NCI-H82 (cell line): Measurements from ENCODE around the gene ALG1.
"Not testable (repeated sequence)": the region's sequence is repeated elsewhere in the genome, so short reads cannot be mapped to it uniquely, and the experiment has no call there.

Source experiments
- DNase-seq: peaks from one replicate; lab custom pipeline; 2025; lab: John Stamatoyannopoulos, UW

The ALG1 gene

GRCh38 chr16:5044581-5044980, 27.1 kb upstream of the ALG1 start:
- not testable (repeated sequence) for DNase-seq

GRCh38 chr16:5045499-5046115, 26.0 kb upstream of the ALG1 start:
- DNase-seq, result no peak

- no peak for DNase-seq
These were observed 24.7 kb upstream of the ALG1 start for GRCh38 chr16:5046914-5047313.

- no peak for DNase-seq
These were observed 16.5 kb upstream of the ALG1 start for GRCh38 chr16:5054876-5055865.

GRCh38 chr16:5056352-5056751, 15.3 kb upstream of the ALG1 start:
- peak; percentile 75 for DNase-seq

- peak; percentile 45 for DNase-seq
These were observed 13.2 kb upstream of the ALG1 start for GRCh38 chr16:5058476-5058875.

GRCh38 chr16:5059386-5060072, 12.1 kb upstream of the ALG1 start:
- no peak for DNase-seq

- DNase-seq, result no peak
These were observed 11.5 kb upstream of the ALG1 start for GRCh38 chr16:5060073-5060641.

GRCh38 chr16:5062051-5062450, 9.6 kb upstream of the ALG1 start:
- no peak for DNase-seq

- DNase-seq, result peak; percentile 28
These were observed 8.6 kb upstream of the ALG1 start for GRCh38 chr16:5062790-5063765.

GRCh38 chr16:5064915-5065314, 6.7 kb upstream of the ALG1 start:
- no peak for DNase-seq

GRCh38 chr16:5065326-5065725, 6.3 kb upstream of the ALG1 start:
- no peak for DNase-seq

- DNase-seq, result no peak
These were observed 5.8 kb upstream of the ALG1 start, which contains the start of gene C16orf89 for GRCh38 chr16:5065813-5066212. Gene C16orf89, minus strand, starts transcription at chr16:5065956. Its CDS starts 48 bp downstream, at chr16:5065908.

GRCh38 chr16:5066511-5066910, 5.1 kb upstream of the ALG1 start:
- no peak for DNase-seq

- DNase-seq, result no peak
These were observed 2.6 kb upstream of the ALG1 start for GRCh38 chr16:5069048-5069447.

GRCh38 chr16:5069854-5070253, 1.8 kb upstream of the ALG1 start:
- DNase-seq, result no peak

GRCh38 chr16:5070431-5071186, 1.0 kb upstream of the ALG1 start:
- DNase-seq, result no peak

- DNase-seq, result no peak
These were observed 332 bp upstream of the ALG1 start for GRCh38 chr16:5071341-5071680.

GRCh38 chr16:5072334-5073278, 963 bp downstream of the ALG1 start:
- no peak for DNase-seq
